ENCODE data around the gene INPP5A.

Gene INPP5A

GRCh38 chr10:132715776-132716680, 178.4 kb downstream of the INPP5A start:
- DNase-seq (ENCODE audit: low read depth) = no peak
- no peak overlapping the region for H3K4me3 ChIP-seq (ENCODE audit: low read length)
- TF ChIP-seq, protein P1, sequence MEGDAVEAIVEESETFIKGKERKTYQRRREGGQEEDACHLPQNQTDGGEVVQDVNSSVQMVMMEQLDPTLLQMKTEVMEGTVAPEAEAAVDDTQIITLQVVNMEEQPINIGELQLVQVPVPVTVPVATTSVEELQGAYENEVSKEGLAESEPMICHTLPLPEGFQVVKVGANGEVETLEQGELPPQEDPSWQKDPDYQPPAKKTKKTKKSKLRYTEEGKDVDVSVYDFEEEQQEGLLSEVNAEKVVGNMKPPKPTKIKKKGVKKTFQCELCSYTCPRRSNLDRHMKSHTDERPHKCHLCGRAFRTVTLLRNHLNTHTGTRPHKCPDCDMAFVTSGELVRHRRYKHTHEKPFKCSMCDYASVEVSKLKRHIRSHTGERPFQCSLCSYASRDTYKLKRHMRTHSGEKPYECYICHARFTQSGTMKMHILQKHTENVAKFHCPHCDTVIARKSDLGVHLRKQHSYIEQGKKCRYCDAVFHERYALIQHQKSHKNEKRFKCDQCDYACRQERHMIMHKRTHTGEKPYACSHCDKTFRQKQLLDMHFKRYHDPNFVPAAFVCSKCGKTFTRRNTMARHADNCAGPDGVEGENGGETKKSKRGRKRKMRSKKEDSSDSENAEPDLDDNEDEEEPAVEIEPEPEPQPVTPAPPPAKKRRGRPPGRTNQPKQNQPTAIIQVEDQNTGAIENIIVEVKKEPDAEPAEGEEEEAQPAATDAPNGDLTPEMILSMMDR (conservative IDR thresholded peaks at IDR 0.05; ENCODE audit: low read depth, low read length) = no peak

GRCh38 chr10:132716691-132717490, 179.3 kb downstream of the INPP5A start:
- DNase-seq (ENCODE audit: low read depth) = no peak
- TF ChIP-seq, protein P1 (conservative IDR thresholded peaks at IDR 0.05; ENCODE audit: low read depth, low read length) = no peak
- H3K4me3 ChIP-seq (ENCODE audit: low read length) = no peak overlapping the region

- no peak overlapping the region for H3K4me3 ChIP-seq (ENCODE audit: low read length)
- DNase-seq (ENCODE audit: low read depth) = no peak
- TF ChIP-seq, protein P1 (conservative IDR thresholded peaks at IDR 0.05; ENCODE audit: low read depth, low read length) = no peak
Observed at GRCh38 chr10:132721725-132722124, 184.1 kb downstream of the INPP5A start.

DNA sequence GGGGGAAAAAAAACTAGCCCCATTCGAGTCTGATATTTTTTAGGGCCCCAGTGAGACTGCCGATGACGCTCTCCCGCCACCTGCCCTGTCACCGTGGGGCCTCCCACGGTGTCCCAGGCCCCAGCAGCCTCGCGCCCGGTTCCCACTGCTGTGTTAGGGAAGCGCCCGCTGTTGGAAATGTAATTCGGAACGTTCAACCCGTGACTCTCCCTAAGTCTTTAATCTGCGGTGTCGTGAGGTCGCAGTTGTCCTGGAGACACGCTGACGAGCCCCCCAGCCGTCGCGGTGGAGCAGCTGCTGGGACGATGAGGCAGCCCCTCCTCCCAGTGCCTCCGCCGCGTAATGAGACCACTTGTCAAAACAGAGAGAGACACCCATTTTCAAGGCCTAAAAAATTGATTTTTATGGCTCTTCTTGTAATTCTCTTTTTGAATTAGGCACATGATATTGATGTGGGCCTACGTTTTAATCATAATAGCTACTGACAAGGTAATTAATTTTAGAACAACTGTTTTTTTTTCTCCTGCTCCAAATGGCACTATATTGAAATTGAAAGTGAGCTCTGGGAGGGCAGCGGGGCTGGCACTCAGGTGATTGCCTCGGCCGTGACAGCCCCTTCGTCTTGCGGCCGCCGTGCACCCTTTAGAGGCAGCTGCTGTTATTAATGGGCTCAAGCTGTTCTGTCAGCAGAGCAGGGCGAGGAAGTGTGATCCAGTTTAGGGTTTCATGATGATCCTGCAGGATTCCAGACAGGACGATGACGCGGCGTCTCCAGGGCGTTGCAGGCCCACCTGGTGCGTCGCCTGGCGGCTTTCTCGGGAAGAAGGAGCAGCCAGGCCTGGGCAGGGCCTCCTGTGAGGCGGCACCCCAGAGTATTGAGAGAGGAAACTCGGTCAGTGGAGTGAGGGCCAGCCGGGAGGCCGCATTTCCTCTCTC, 185.1 kb downstream of the INPP5A start:
- DNase-seq (ENCODE audit: low read depth) = no peak
- TF ChIP-seq, protein P1 (conservative IDR thresholded peaks at IDR 0.05; ENCODE audit: low read depth, low read length) = no peak
- no peak overlapping the region for H3K4me3 ChIP-seq (ENCODE audit: low read length)

GRCh38 chr10:132723330-132723970, 185.9 kb downstream of the INPP5A start:
- TF ChIP-seq, protein P1 (conservative IDR thresholded peaks at IDR 0.05; ENCODE audit: low read depth, low read length) = no peak
- no peak overlapping the region for H3K4me3 ChIP-seq (ENCODE audit: low read length)
- no peak for DNase-seq (ENCODE audit: low read depth)

- TF ChIP-seq, protein P1 (conservative IDR thresholded peaks at IDR 0.05; ENCODE audit: low read depth, low read length) = no peak
- DNase-seq (ENCODE audit: low read depth) = no peak
- H3K4me3 ChIP-seq (ENCODE audit: low read length) = no peak overlapping the region
Observed at GRCh38 chr10:132724446-132724845, 186.9 kb downstream of the INPP5A start.
